Tibial nerve (tissue), 4 donors: ENCODE results near the gene RAB20. TPM values are rescaled to one million over a fixed set of nuclear protein-coding genes. Genes with fewer than 3 reads are reported as not detected.

Source experiments
- DNase-seq, 2 donors: peaks; one replicate each; pipeline ENCODE4 v3.0.0-alpha.2; 2019; ENCODE audit warnings: low spot score in 2 of 2
- H3K27ac ChIP-seq, 4 donors: fragments of 200-600 bp; sonication (generic) in 3 of 4; one replicate each; pipeline ENCODE4 v1.5.1; 2017 to 2019; ENCODE audit warnings: mild to moderate bottlenecking in 1 of 4
- H3K27me3 ChIP-seq, 2 donors: fragments of 200-600 bp; sonication (generic) in 1 of 2; one replicate each; pipeline versions ENCODE4 v1.5.1 to v1.6.0; 2017 to 2019
- H3K36me3 ChIP-seq, 3 donors: fragments of 200-600 bp; sonication (generic); one replicate each; pipeline ENCODE4 v1.5.1; 2018 to 2019
- H3K4me1 ChIP-seq, 4 donors: fragments of 200-600 bp; sonication (generic) in 3 of 4; one replicate each; pipeline ENCODE4 v1.5.1; 2017 to 2019
- H3K4me3 ChIP-seq, 4 donors: fragments of 200-600 bp; sonication (generic) in 3 of 4; one replicate each; pipeline ENCODE4 v1.5.1; 2017 to 2019; ENCODE audit warnings: mild to moderate bottlenecking in 1 of 4, moderate library complexity in 1 of 4
- H3K9me3 ChIP-seq, 4 donors: fragments of 200-600 bp; sonication (generic) in 3 of 4; one replicate each; pipeline ENCODE4 v1.5.1; 2017 to 2019
- EP300 ChIP-seq, 2 donors: sonication (generic); formaldehyde crosslinking; IDR thresholded peaks; one replicate each; pipeline ENCODE4 v1.6.1; 2017; ENCODE audit warnings: antibody characterized with exemption in 2 of 2, mild to moderate bottlenecking in 1 of 2
- POLR2A ChIP-seq, 2 donors: fragments of 450-650 bp; IDR thresholded peaks; one replicate each; pipeline ENCODE4 v1.6.1; 2017; ENCODE audit warnings: antibody characterized with exemption in 2 of 2, mild to moderate bottlenecking in 2 of 2, moderate library complexity in 2 of 2
- WGBS, 2 donors: methylation state at CpG; one replicate each; pipeline ENCODE4 v1.1.5; 2018; 5-methylcytosine and 5-hydroxymethylcytosine counted together
- total RNA-seq, 4 donors: library from RNA; depleted of rRNA; stranded (reverse); fragments of >200 nt; gene quantifications; one replicate each; pipeline ENCODE4 v1.1.0, GENCODE V29; 2016
- TF ChIP-seq, protein P1 (sequence below), 5 experiments: fragments of 200-600 bp in 3 of 5; fragments of 450-650 bp in 2 of 5; sonication (generic) in 3 of 5; IDR thresholded peaks; one replicate each; pipeline ENCODE4 v1.5.1; 2016 to 2019; ENCODE audit warnings: antibody characterized with exemption in 5 of 5, mild to moderate bottlenecking in 3 of 5, moderate library complexity in 2 of 5

RAB20 gene
- total RNA-seq, 4 donors from 2014 or later: 28.5 to 52.5 (median 30.2) TPM

DNA sequence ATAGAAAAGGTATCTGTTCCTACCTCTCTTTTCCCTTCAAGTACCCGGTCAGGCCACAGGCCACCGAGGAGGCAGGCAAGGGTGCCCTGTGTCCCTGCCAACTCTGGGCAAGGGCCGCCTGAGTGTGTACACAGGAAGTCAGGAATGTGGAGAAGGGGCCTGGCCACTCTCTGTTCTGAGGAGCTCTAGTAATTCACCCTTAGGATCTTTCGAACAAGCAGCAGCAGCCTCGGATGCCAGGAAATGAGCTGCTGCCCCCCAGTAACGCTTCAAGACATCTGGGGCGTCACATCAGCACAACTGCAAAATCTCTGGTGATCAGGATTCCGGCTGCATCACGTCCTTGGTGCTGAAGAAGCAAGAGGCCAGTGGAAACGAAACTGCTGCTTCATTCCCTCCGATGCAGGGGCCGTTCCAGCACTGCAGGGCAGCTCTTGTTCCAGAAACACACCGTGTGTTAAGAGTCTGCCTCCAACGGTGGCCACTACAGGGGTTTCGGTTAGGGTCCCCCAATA lies 2.0 kb downstream of the RAB20 start:
- no peaks in the 10 kb centered on the region for H3K9me3 ChIP-seq
- WGBS, 2 donors: 26 to 29% methylated on average over 13 to 15 of the region's 15 CpGs
- no peaks in the 10 kb centered on the region for H3K27me3 ChIP-seq
- TF ChIP-seq EP300 (IDR thresholded peaks at IDR 0.05) (no peak), POLR2A (IDR thresholded peaks at IDR 0.05) (peak in 1 of 2 donors; percentile 26)
- TF ChIP-seq, protein P1, sequence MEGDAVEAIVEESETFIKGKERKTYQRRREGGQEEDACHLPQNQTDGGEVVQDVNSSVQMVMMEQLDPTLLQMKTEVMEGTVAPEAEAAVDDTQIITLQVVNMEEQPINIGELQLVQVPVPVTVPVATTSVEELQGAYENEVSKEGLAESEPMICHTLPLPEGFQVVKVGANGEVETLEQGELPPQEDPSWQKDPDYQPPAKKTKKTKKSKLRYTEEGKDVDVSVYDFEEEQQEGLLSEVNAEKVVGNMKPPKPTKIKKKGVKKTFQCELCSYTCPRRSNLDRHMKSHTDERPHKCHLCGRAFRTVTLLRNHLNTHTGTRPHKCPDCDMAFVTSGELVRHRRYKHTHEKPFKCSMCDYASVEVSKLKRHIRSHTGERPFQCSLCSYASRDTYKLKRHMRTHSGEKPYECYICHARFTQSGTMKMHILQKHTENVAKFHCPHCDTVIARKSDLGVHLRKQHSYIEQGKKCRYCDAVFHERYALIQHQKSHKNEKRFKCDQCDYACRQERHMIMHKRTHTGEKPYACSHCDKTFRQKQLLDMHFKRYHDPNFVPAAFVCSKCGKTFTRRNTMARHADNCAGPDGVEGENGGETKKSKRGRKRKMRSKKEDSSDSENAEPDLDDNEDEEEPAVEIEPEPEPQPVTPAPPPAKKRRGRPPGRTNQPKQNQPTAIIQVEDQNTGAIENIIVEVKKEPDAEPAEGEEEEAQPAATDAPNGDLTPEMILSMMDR (IDR thresholded peaks at IDR 0.05): no peak
- H3K36me3 ChIP-seq: peaks cover 0 to 16% (median 0%) of the 10 kb centered on the region in 3 donors
- peaks cover 0 to 63% (median 3%) of the 10 kb centered on the region in 4 donors for H3K4me1 ChIP-seq
- DNase-seq: no peak
- peak overlapping the region; percentile 78 to 98 (median 94) for H3K27ac ChIP-seq
- H3K4me3 ChIP-seq: peak overlapping the region; percentile 71 to 98 (median 83)

DNA sequence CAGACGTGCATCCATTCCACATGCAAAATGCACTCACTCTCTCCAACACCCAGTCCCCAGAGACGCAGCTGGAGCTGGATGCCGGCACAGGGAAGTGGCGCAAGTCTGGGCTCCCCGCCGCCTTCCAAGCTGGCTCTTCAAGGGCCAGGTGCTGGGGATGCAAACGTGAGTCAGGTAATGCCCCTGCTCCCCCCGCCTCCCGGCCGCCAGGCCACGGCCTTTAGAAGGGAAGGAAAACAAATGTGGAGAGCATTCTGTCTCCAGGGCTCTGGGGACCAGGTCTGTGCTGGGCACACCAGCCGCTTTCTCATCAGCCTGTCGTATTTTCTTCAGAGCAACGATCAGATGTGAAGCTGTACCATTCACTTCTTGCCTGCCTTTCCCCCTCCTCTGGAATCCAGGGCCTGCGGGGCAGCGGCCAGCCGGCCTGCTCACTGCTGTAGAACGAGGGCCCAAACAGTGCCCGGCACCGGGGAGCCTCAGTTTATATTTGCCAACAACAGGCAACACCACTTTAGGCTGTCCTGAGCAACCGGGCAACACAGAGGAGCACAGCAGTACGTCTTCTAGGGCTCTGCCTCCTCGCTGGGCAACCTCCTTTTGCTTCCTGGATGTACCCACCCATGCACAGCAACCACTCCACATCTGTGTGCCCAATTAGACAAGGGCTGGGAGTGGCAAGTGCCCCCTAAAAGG lies 3.8 kb downstream of the RAB20 start:
- Histone ChIP-seq H3K4me1 (peaks cover 0 to 69% (median 1%) of the 10 kb centered on the region in 4 donors), H3K36me3 (peaks cover 0 to 16% (median 0%) of the 10 kb centered on the region in 3 donors), H3K9me3 (no peaks in the 10 kb centered on the region), H3K27ac (peak overlapping the region in 2 of 4 donors; percentile 45 to 98), H3K4me3 (peak overlapping the region in 1 of 4 donors; percentile 3), H3K27me3 (no peaks in the 10 kb centered on the region)
- TF ChIP-seq, protein P1 (IDR thresholded peaks at IDR 0.05): no peak
- peak in 1 of 2 donors; percentile 2 for TF ChIP-seq POLR2A (IDR thresholded peaks at IDR 0.05)
- no peak for TF ChIP-seq EP300 (IDR thresholded peaks at IDR 0.05)
- no peak for DNase-seq
- WGBS, 2 donors: 67 to 74% methylated on average over 23 of the region's 23 CpGs

DNA sequence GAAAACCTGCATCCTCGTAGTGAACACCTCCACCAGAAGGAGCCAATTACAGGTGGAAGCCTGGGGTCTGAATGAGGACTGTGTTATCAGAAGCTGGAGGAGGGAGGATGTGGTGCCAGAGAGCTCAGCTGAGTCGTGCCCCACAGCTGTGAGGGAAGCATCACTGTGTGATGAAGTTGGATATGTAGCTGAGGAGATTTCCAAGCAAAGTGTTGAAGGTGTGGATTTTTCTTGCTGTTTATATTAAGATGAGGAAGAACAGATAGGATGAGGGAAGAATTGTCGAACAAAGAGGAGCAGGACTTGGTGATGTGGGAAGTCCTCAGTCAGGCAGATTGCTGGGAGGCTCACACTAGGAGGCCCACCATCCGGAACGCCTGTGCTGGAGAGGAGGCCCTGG lies 4.4 kb downstream of the RAB20 start:
- Histone ChIP-seq H3K27me3 (no peaks in the 10 kb centered on the region), H3K36me3 (peaks cover 0 to 16% (median 0%) of the 10 kb centered on the region in 3 donors), H3K27ac (peak overlapping the region in 1 of 4 donors; percentile 98), H3K9me3 (no peaks in the 10 kb centered on the region), H3K4me3 (no peak overlapping the region), H3K4me1 (peaks cover 0 to 70% (median 2%) of the 10 kb centered on the region in 4 donors)
- no peak for TF ChIP-seq EP300 (IDR thresholded peaks at IDR 0.05)
- TF ChIP-seq, protein P1 (IDR thresholded peaks at IDR 0.05): no peak
- no peak for TF ChIP-seq POLR2A (IDR thresholded peaks at IDR 0.05)
- WGBS, 2 donors: 85 to 93% methylated on average over 5 of the region's 5 CpGs
- DNase-seq: no peak

DNA sequence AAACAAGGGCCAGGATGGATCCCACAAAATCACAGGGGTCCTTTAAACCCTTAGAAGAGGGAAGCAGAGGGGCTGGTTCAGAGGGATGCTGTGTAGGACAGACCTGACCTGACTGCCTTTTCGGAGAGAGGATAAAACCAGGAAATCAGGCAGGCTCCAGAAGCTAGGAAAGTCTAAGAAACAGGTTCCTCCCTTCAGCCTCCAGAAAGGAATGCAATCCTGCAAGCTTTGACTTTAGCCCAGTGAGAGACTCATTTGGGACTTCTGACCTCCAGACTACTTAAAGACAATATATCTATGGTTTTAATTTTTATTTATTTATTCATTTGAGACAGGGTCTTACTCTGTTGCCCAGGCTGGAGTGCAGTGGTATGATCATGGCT lies 5.3 kb downstream of the RAB20 start:
- DNase-seq: no peak
- H3K36me3 ChIP-seq: peaks cover 0 to 16% (median 0%) of the 10 kb centered on the region in 3 donors
- H3K9me3 ChIP-seq: no peaks in the 10 kb centered on the region
- H3K27me3 ChIP-seq: no peaks in the 10 kb centered on the region
- TF ChIP-seq, protein P1 (IDR thresholded peaks at IDR 0.05): no peak
- TF ChIP-seq EP300 (IDR thresholded peaks at IDR 0.05) (no peak), POLR2A (IDR thresholded peaks at IDR 0.05) (no peak)
- peak overlapping the region in 3 of 4 donors; percentile 24 to 98 (median 81) for H3K27ac ChIP-seq
- peaks cover 0 to 78% (median 3%) of the 10 kb centered on the region in 4 donors for H3K4me1 ChIP-seq
- H3K4me3 ChIP-seq: no peak overlapping the region
- WGBS, 2 donors: 81 to 94% methylated on average over 1 of the region's 1 CpG

DNA sequence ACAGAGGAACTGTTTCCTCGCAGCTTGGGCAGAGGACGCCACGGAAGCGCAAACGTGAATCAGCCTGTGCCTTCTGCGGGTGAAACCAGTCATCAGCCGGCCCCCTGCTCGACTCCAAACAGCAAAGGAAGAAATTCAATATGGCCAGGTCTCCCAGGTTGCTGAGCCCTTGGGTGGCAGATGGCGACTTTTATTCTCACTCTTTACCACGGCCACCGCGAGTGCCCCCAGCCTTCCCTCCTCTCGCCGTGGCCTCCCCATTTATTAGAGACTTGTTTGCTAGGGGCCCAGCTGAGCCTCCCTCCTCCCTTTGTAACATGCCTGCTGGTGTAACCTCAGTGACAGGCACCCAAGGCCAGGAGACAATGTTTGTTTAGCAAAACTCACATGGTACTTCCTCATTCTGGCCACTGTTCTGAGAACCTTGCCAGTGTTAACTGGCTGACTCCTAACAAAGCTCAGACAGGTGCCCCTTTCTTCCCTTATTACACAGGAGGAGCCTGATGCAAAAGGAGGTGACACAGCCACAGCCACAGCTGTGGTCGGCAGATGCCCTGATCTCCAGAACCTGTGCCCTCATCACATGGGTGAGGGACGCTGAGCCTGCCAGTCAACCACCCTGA lies 5.8 kb downstream of the RAB20 start:
- H3K9me3 ChIP-seq: no peaks in the 10 kb centered on the region
- no peaks in the 10 kb centered on the region for H3K27me3 ChIP-seq
- H3K4me1 ChIP-seq: peaks cover 0 to 78% (median 4%) of the 10 kb centered on the region in 4 donors
- 80 to 85% methylated on average over 14 to 16 of the region's 16 CpGs for WGBS, 2 donors
- peak overlapping the region in 3 of 4 donors; percentile 24 to 98 (median 81) for H3K27ac ChIP-seq
- TF ChIP-seq EP300 (IDR thresholded peaks at IDR 0.05) (no peak), POLR2A (IDR thresholded peaks at IDR 0.05) (no peak)
- TF ChIP-seq, protein P1 (IDR thresholded peaks at IDR 0.05): no peak
- peaks cover 0 to 16% (median 0%) of the 10 kb centered on the region in 3 donors for H3K36me3 ChIP-seq
- H3K4me3 ChIP-seq: no peak overlapping the region
- no peak for DNase-seq
